Inflammatory macrophage treated with lipopolysaccharide for 1 hour (primary cell): ENCODE data around the gene PSMB8.

ENCODE experiments used
- DNase-seq, 2 donors: peaks; one replicate each; pipeline ENCODE4 v3.0.0-alpha.2; 2020 to 2022

Gene PSMB8

GRCh38 chr6:32792901-32793435 is 50.9 kb downstream of the PSMB8 start:
- DNase-seq = peak; percentile 51 to 60
